Body of pancreas (tissue), 4 donors: ENCODE results near the gene WNT9A.

ENCODE experiments used
- CTCF ChIP-seq, 7 experiments: fragments of 450-650 bp in 4 of 7; fragments of 200-600 bp in 3 of 7; sonication (generic) in 3 of 7; IDR thresholded peaks; one replicate each; pipeline ENCODE4 v1.5.1; 2016 to 2019; ENCODE audit warnings: antibody characterized with exemption in 7 of 7
- POLR2A ChIP-seq, 3 donors: fragments of 450-650 bp; IDR thresholded peaks; one replicate each; pipeline ENCODE4 v1.6.1; 2016; ENCODE audit warnings: antibody characterized with exemption in 3 of 3, mild to moderate bottlenecking in 2 of 3

- TF ChIP-seq CTCF (IDR thresholded peaks at IDR 0.05) (peak; percentile 62 to 95 (median 77)), POLR2A (IDR thresholded peaks at IDR 0.05) (peak in 1 of 3 donors; percentile 30)
Measured at GRCh38 chr1:227946624-227947385, 927 bp downstream of the WNT9A start.
